ENCODE results near the gene CRADD.

The CRADD gene

DNA sequence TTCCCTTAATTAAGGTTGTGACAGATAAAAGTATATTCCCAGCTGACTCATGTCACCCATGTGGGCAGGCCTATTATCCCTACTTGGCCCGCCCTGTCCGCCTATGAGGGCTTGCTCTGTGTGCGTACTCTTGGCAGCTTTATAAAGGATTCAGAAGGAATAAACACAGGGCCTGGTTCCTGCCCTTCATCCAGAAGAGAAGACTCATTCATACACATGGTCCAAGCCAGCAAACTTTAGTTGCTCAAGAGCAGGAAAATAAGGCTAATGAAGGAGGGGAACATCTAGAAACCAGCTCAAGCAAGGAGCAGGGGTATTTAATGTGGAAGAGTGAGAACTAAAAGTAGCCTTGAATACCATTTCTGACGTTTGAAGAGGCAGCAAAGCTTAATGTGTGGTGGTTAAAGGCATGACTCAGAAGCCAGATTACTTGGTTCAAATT is 141.9 kb downstream of the CRADD start:
- DNase-seq: no peak

DNA sequence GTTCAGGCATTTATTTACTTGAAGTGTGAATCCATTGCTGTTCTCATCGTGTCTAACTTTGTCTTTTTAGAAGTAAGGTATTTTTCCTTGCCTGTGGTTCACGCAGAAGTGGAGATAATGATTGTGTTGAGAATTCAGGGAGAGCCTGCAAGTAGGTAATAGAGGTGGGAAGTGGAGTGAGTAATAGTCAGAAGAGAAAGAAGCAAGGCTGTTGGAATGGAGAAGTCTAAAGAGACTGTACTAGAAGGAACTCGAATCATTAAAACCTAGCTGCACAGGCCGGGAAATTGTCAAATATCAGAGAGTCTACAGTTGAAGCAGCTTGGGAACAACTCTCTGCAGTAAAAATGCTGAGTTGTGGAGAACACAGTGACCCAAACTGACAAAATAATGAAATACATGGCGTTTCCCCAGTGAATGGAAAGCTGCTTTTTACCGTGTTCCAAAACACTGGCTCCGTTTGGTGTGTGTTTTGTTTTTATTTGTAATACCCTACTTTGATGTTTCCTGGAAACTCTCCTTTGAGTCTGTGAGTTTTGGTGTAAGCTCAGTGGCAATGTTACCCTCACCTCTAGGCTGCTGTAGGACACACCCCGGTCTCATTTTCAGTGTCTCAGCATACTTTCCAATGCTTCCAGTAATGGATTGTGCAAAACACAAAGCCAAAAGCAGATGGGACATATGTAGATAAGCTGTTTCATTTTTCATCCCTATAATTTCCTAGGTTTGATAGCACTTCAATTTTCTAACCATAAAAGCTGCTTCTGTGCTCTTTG is 146.6 kb downstream of the CRADD start:
- no peak for DNase-seq

DNA sequence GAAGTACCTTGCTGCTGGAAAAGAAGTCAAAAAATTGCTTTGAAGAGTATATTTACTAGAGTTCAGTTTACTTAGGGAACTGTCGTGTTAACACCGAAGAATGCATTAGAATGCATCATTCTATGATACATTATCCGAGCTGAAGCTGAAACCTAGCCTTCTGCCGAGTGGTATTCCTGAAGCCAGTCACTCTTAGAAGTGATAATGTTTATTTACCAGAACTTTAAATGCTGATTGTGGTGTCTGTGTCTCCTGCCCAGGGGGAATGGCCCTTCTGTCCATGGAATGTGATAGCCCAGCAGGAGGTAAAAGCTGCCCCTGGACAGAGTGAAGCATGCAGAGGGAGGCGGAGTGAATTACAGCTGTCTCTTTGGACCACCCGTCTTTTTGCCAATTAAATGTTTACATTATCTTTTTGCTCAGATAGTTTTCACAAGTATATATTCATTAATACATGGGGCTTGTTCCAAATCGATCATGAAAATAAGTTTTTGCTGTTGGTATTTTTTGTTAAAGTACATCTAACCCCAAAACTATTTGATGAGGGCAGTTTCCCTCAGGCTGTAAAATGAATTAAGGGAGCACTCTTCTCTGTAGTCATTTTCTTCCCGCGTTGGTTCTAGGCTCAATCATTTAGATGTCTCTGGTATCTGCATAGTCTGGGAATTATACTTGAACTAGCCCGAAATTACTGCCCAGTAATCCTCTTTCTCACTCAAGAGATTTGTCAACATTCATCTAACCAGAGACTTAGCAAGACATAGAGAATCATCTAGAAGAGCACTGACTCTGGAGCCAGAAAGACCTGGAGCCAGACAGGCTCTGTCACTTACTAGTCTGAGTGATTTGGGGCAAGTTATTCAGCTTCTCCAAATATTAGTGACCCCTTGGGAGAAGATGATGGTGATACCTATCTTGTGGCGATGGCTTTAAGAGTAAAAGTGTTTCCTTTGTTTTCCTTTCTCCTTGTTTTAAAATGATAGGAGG is 147.6 kb downstream of the CRADD start:
- DNase-seq: peak; percentile 19

DNA sequence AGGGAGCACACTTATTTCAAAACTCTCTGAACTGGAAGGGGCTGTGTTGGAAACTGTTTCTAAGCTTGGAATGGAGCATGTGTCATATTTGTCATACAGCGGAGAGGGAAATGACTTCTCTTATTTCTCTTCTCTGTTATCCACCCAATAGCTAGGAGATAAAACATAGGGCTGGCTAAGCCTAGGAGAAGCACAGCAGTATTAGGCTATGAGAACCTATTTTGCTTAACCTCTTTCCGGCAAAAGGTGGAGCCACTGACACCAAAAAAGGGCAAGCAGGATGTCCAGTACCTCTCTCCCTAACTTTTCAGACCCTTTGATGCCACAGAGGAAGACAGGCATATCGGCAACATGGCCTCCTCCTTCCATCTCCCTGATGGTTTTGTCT is 148.3 kb downstream of the CRADD start:
- no peak for DNase-seq

DNA sequence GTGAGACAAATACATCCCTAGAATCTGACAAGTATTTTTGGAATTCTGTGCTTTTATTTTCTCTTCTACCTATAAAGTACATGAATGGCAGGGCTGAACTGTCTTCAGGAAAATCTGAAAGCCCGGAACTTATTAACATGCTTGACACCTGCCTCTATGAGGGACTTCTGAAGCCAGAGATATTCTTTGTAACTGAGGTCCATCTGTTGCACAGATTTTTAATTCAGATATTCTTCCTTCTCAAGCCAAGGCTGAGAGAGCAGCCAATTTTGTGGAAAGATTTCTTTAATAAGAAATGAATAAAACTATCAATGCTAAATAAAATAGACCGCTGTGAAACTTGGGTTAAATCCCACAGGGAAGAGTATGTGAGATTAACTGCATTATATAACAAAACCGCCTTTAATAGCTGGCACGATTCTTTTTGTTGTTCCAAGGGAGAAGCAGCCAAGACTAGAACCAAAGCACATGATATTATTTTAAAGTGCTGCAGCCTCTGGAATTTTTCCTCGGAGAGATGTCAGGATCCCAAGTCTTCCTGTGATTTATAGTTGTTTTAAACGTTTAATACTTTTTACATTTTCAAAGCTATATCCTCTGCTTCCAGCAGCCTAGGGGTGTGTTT is 148.9 kb downstream of the CRADD start:
- DNase-seq: no peak

DNA sequence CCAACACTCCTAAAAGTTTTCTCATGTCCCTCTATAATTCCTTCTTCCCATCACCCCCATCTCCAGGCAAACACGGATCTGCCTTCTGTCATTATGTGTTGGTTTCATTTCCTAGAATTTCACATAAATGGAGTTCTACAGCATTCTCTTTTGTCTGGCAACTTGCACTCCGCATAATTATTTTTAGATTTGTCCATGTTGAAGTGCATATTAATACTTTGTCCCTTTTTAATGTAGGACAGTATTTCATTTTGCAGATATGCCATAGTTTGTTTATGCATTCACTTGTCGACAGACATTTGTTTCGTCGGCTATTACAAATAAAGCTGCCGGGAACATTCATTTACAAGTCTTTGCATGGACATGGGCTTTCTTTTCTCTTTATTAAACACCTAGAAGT is 150.0 kb downstream of the CRADD start:
- no peak for DNase-seq

DNA sequence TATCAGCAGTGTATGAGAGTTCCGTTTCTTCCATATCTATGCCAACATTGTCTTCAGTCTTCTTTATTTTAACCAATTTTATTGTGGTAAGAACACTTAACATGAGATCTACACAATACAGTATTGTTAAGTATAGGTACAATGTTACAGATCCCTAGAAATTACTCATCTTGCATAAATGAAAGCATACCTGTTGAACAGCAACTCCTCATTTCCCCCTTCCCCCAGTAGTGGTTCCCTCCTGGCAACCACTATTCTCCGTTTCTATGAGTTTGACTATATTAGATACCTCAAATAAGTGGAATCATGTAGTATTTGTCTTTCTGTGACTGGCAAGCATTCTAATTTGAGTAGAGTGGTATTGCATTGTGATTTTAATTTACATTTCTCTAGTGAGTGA is 150.5 kb downstream of the CRADD start:
- DNase-seq: no peak

DNA sequence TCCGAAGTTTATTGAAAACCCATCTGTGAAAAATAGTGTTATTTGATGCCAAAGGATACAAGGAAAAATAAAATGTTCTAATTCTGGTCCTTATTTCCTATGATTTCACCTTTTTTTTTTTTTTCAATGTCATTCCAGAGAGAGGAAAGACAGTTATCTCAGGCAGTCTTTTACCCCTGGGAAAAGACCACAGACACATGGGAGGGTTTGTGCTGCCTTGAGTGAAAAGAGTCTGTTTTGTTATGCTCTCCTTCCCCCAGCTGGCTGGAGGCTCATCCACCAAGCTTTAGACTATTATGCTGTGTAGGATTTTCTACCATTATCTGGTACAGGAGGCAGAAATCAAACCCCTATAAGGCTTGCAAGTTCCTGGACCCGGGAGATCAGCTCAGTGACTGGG is 151.8 kb downstream of the CRADD start:
- peak; percentile 25 for DNase-seq

DNA sequence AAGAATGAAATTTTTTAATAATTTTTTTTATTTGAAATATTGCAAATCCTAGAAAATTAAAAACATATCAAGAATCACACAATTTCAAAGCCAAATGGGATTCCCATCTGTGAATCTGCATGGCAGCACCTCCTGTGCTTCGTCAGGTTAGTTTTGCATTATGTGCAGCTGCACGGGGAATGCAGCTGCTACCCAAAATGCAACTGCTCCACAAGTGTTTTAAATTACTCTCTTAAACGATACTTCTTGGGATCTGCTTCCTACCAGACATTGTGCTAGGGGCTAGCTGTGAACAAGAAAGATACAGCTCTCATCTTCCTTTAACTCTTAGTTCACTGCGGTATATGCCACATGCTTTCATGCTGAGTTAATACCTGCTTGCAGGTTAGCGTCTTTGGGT is 154.2 kb downstream of the CRADD start:
- no peak for DNase-seq

DNA sequence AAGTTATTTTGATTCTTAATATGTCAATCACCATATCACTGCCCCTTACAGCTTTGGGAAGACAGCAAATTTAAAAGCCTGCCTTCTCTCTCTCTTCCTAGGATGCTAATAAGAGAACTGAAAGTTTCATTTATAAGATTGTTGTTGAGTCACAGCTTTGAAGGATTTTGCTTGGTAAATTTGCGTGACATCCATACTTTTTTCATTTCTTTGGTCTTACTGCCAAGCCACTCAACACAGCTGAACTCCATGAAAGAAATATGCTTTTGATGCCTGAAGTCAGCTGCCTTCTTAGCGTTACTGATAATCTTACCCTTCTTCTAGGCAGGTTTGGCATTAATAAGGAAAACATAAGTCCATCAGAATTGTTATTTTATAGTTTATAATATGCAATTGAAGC is 155.0 kb downstream of the CRADD start:
- DNase-seq: no peak

DNA sequence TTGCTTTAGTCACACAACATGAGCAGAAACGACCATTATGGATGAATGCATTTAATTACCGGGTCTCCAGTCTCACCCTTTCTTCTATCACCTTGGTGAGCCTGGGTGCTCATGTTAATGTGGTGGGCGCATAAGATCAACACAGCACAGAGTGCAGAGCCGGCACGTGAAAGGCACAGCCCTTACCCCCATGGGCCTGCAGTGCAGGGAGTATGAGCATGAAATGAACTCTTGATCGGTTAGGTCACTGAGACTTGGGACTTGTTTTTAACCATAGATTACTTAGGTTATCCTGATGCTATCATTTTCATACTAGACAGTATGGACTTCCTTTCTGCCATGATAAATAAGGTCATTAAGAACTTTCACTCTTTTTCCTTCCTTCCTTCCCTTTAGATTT is 156.8 kb downstream of the CRADD start:
- DNase-seq: no peak

DNA sequence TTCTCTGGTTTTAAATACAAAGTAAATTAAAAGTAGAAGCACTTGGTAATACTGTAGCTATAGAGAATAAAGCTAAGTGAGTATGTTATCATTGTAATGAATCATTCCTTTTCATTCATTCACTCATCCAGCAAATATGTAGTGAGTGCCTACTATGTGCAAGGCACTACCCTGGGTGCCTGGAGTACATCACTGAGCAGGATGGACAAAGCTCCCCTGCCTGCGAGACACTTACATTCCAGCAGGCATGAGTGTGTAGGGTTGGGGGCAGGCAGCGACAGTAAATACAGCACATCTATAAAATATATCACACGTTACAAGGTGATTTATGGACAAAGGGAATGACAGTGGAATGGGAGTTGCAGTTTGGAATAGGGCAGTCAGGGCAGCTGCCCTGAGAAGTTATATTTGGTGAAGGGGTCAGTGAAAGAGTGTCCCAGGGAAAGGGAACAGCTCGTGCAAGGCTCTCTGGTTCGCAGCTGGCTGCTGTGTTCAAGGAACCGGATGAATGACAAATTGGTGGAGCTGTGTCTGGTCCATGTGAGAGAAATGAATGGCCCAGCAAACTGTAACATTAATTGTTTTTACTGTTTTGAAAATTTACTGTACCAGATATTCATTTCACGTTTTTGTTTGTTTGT is 159.6 kb downstream of the CRADD start:
- DNase-seq: no peak

DNA sequence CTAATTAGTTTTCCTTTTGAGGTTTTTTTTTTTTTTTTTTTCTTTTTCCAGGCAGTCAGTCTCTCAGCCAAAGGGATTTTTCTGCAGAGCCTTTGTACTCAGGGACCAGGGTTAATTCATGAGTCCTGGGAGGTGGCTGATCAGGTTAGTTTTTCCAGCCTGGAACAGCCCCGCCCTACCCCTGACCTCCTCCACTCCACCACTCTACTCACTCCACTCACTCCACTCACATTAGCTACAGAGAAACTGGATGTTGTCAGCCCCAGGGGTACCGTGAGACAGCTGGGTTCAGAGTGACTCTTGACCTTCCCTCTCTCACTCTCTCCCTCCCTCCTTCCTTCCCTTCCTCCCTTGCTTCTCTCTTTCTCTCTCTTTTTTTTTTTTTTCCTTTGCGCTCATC is 161.0 kb downstream of the CRADD start:
- DNase-seq: peak; percentile 69

DNA sequence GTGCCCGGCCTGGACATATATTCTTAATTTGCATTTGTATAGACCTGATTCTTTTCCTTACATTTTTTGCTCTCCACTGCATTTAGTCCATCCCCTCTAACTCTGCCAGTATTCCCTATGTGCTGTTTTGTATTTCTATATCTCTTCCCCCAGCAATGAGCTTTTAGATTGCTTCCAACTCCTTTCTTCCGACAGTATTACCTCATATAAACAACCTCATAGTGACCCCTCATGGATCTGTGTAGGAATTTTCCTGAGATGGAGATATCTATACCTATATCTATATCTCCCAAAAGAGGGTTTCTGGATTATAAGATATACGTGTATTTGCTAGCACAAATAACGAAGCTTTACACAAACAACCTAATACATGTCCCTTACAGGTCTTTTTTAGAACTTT is 161.9 kb downstream of the CRADD start:
- DNase-seq: no peak

DNA sequence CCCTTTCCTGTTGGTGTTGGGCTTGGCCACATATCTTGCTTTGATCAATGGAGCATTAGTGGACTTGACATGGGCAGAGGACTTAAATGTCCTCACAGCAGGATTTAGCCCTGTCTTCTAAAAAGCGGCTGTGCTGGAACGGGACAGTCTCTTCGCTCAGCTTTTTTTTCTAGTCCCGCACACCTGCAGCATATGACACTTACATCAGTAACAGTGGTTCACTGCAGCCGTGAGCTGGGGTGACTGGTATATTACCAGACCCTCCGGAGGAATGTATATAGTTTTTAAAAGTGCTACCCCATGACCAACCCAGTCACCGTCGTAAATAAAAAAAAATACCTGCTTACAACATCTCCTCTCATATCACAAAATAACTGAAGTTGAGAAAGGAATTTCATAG is 164.5 kb downstream of the CRADD start:
- DNase-seq: no peak

DNA sequence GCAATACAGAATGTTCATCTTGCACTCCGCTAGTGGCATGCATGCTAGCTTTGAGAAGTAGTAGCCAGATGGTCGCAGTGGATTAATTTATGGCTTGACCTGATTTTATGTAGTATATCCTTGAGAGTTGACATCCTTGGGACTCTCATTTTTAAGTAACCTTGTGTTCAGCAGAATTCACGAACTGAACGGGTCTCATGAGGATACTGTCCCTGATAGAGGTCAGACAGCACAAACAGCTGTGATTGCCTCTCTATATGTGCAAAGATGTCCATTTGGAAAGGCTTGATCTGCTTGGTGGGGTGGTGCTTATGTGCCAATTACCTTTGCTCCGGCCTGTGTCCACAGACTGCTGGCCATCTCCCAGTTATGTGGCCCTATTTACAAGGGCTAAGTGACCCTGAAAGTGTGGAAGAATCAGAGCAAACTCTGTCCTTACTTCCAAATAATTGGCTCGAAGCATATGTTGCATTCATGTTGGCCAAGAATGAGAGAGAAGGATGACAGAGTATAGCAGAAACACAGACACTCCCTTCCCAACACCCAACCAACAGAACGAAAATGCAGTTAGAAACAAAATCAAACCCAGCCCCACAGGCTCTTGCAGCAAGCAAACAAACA is 167.1 kb downstream of the CRADD start:
- peak; percentile 18 for DNase-seq

DNA sequence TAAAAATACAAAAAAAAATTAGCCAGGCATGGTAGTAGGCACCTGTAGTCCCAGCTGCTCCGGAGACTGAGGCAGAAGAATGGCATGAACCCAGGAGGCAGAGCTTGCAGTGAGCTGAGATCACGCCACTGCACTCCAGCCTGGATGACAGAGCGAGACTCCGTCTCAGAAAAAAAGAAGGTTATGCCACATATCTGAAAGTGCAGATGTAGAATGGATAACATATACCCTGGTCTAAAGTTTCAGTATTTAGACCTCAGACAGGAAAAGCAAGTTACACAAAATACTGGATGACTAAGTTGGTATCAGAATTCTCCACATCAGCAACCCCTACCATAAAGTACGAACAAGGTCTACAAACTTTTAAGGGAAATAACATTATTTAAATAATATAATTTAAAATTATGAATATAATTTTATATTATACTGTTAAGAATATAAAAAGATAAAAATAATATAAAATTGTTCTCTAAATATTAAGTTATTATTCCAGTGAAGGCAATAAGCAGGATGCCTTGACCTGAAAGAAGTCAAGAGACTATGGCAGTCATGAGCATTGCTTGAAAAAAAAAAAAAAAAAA is 169.9 kb downstream of the CRADD start:
- no peak for DNase-seq

DNA sequence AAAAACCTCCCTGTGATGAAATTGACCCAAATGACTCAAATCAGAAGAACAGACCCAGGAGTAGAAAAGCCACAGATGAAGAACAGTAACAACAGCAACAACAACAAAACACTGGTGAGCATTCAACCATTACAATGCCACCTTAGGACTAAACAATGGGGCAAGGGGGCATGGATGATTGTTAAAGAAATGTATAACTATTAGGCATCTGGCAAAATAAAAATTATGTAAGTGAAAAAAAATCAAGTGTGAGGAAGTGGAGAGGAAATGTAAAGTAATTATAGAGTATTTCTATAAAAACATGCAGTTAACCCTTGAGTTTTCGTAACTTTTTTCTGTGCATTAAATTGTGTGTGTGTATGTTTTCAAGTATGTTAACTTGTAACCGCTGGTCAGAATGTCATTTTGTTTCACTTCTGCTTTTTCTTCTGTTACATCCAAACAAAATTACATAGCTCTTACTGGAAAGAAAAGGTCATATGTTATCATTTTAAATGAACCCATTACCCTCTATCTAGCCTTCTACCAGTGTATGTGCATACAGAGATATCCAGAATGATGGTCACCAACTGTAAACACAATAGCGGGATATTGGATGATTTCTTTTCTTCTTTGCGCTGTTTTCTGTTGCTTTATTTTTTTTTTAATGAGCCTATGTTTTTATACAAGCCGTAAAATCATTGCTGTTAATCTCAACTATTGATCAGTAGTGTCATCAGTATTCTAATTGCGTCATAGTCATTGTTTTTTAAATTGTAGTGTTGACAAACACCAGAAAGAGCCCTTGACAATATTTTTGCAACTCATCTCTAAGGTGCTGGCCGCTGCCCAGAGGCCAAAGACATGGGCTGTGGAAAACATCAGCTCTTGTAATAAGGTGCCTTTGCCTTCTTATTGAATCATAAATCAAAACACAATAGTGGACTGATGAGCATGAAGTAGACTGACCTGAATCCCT is 170.6 kb downstream of the CRADD start:
- no peak for DNase-seq

DNA sequence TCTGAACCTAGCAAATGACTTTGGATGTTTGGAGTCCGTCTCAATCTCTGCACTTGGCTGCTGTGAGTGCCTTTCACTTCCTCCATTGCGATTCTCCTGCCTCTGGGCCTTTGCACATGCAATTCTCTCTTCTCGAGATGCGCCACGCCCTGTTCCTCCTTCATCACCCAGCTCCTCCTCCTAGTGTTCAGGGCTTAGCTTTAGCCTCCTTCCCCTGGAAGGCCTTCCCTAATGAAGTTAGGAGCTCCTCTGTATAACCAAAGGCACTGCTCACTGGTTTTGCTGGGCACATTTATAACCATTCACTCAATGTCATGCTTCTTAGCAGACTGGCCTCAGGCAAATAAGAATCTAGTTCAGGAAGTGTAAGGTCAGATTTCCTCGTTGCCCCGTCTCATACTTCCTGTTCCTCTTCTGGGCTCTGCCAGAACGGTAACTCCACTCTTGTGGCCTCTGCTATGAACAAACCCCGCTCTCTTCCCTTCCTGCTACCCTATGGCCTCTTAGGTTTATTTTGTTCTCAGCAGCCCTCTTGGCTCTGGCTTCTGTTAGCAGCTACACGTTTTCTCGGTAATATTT is 171.4 kb downstream of the CRADD start:
- no peak for DNase-seq

DNA sequence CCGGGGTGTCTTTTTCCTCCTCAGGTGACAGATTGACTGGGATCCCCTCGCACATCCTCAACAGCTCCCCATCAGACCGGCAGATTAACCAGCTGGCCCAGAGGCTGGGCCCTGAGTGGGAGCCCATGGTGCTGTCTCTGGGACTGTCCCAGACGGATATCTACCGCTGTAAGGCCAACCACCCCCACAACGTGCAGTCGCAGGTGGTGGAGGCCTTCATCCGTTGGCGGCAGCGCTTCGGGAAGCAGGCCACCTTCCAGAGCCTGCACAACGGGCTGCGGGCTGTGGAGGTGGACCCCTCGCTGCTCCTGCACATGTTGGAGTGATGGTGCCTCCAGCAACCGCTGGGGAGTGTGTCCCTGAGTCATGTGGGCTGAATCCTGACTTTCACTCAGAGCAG is 172.8 kb downstream of the CRADD start:
- no peak for DNase-seq
